Liver (tissue), 9 donors: ENCODE data around the gene KCNN3. TPM values are rescaled to one million over a fixed set of nuclear protein-coding genes. Genes with fewer than 3 reads are reported as not detected.

Experiments
- DNase-seq: peaks from one replicate; pipeline ENCODE4 v3.0.0-alpha.2; 2017; ENCODE audit warnings: low spot score
- H3K27ac ChIP-seq, 2 donors: one replicate each; pipeline ENCODE4 v1.7.0; 2013; ENCODE audit warnings: inconsistent platforms in 2 of 2, low read length in 2 of 2, control low read depth in 1 of 2, low read depth in 1 of 2, mild to moderate bottlenecking in 1 of 2
- H3K27me3 ChIP-seq, 4 donors: one replicate each; pipeline versions ENCODE4 v1.6.1 to v1.7.0; 2013; ENCODE audit warnings: low read length in 3 of 4, inconsistent platforms in 1 of 4, mild to moderate bottlenecking in 1 of 4, moderate library complexity in 1 of 4; ENCODE audit not compliant: control insufficient read depth in 4 of 4, insufficient read depth in 4 of 4
- H3K36me3 ChIP-seq, 4 donors: one replicate each; pipeline versions ENCODE4 v1.6.1 to v1.7.0; 2013; ENCODE audit warnings: low read length in 3 of 4, mild to moderate bottlenecking in 3 of 4, low read depth in 1 of 4, moderate library complexity in 1 of 4; ENCODE audit not compliant: control insufficient read depth in 4 of 4, insufficient read depth in 3 of 4
- H3K4me1 ChIP-seq, 4 donors: one replicate each; pipeline versions ENCODE4 v1.6.1 to v1.7.0; 2013; ENCODE audit warnings: low read length in 3 of 4, mild to moderate bottlenecking in 3 of 4, moderate library complexity in 1 of 4; ENCODE audit not compliant: control insufficient read depth in 4 of 4, insufficient read depth in 4 of 4
- H3K4me3 ChIP-seq, 3 donors: one replicate each; pipeline versions ENCODE4 v1.6.1 to v1.7.0; 2013; ENCODE audit warnings: low read length in 3 of 3, control low read depth in 1 of 3, low read depth in 1 of 3, mild to moderate bottlenecking in 1 of 3
- H3K9ac ChIP-seq, 2 donors: one replicate each; pipeline ENCODE4 v1.7.0; 2013; ENCODE audit warnings: low read length in 2 of 2, mild to moderate bottlenecking in 2 of 2, moderate library complexity in 2 of 2, control low read depth in 1 of 2, low read depth in 1 of 2
- H3K9me3 ChIP-seq, 4 donors: one replicate each; pipeline versions ENCODE4 v1.6.1 to v1.7.0; 2013; ENCODE audit warnings: low read length in 3 of 4; ENCODE audit not compliant: control insufficient read depth in 4 of 4
- ATF3 ChIP-seq: IDR thresholded peaks from 2 replicates; pipeline ENCODE4 v1.6.1; 2016; ENCODE audit warnings: antibody characterized with exemption
- EGR1 ChIP-seq, 2 donors: IDR thresholded peaks; 2 replicates each; pipeline ENCODE4 v1.6.1; 2016 to 2018; ENCODE audit warnings: antibody characterized with exemption in 2 of 2, low read depth in 2 of 2
- FOXA1 ChIP-seq: IDR thresholded peaks from 2 replicates; pipeline ENCODE4 v1.6.1; 2016; ENCODE audit warnings: antibody characterized with exemption
- FOXA2 ChIP-seq: IDR thresholded peaks from 2 replicates; pipeline ENCODE4 v1.6.1; 2016; ENCODE audit warnings: antibody characterized with exemption
- GABPA ChIP-seq, 2 donors: IDR thresholded peaks in 1 of 2; conservative IDR thresholded peaks in 1 of 2; 2 replicates each; pipeline ENCODE4 v1.6.1; 2016; ENCODE audit warnings: antibody characterized with exemption in 2 of 2, mild to moderate bottlenecking in 1 of 2, moderate library complexity in 1 of 2
- HNF4A ChIP-seq, 2 donors: conservative IDR thresholded peaks; 2 replicates each; pipeline ENCODE4 v1.6.1; 2016; ENCODE audit warnings: antibody characterized with exemption in 2 of 2, mild to moderate bottlenecking in 2 of 2
- HNF4G ChIP-seq: IDR thresholded peaks from 2 replicates; pipeline ENCODE4 v1.6.1; 2016; ENCODE audit warnings: antibody characterized with exemption
- JUND ChIP-seq, 2 donors: IDR thresholded peaks; 2 replicates each; pipeline ENCODE4 v1.6.1; 2016; ENCODE audit warnings: antibody characterized with exemption in 2 of 2
- MAX ChIP-seq: IDR thresholded peaks from 2 replicates; pipeline ENCODE4 v1.6.1; 2016; ENCODE audit warnings: antibody characterized with exemption
- NR2F2 ChIP-seq: IDR thresholded peaks from 2 replicates; pipeline ENCODE4 v1.6.1; 2016; ENCODE audit warnings: antibody characterized with exemption
- RAD21 ChIP-seq, 2 donors: IDR thresholded peaks; 2 replicates each; pipeline ENCODE4 v1.6.1; 2016; ENCODE audit warnings: antibody characterized with exemption in 2 of 2, mild to moderate bottlenecking in 2 of 2
- RXRA ChIP-seq, 2 donors: IDR thresholded peaks; 2 replicates each; pipeline ENCODE4 v1.6.1; 2017 to 2018; ENCODE audit warnings: antibody characterized with exemption in 2 of 2, mild to moderate bottlenecking in 1 of 2
- SP1 ChIP-seq: IDR thresholded peaks from 2 replicates; pipeline ENCODE4 v1.6.1; 2018; ENCODE audit warnings: antibody characterized with exemption, mild to moderate bottlenecking
- TAF1 ChIP-seq: conservative IDR thresholded peaks from 2 replicates; pipeline ENCODE4 v1.6.1; 2016; ENCODE audit warnings: antibody characterized with exemption, mild to moderate bottlenecking
- YY1 ChIP-seq: IDR thresholded peaks from 2 replicates; pipeline ENCODE4 v1.6.1; 2016; ENCODE audit warnings: antibody characterized with exemption, mild to moderate bottlenecking
- ZBTB33 ChIP-seq: IDR thresholded peaks from 2 replicates; pipeline ENCODE4 v1.6.1; 2016; ENCODE audit warnings: antibody characterized with exemption
- WGBS: extraction: QIAGEN DNeasy Blood & Tissue Kit; methylation state at CpG from one replicate; pipeline ENCODE4 v1.1.7; 2013; 5-methylcytosine and 5-hydroxymethylcytosine counted together
- polyA plus RNA-seq, 2 donors: library from polyadenylated mRNA; stranded (reverse) in 1 of 2; unstranded in 1 of 2; fragments of 200-250 nt in 1 of 2; fragments of >200 nt in 1 of 2; fragmentation: Nextera tagmentation in 1 of 2; extraction: Ambion mirVana in 1 of 2; gene quantifications; one replicate each; pipeline versions ENCODE4 v1.2.1 to v1.2.3, GENCODE V29; 2013 to 2015
- total RNA-seq, 2 donors: library from RNA; depleted of rRNA; stranded (reverse); fragments of >200 nt; gene quantifications; one replicate each; pipeline ENCODE4 v1.2.3, GENCODE V29; 2014
- TF ChIP-seq, protein P1 (sequence below): fragments of 150-350 bp; IDR thresholded peaks from 2 replicates; pipeline ENCODE4 v1.5.1; 2017; ENCODE audit warnings: improper control_type of control experiment, low read depth, low read length; ENCODE audit not compliant: missing input control
- TF ChIP-seq, protein P2 (sequence below): IDR thresholded peaks from 2 replicates; pipeline ENCODE4 v1.6.1; 2016; ENCODE audit warnings: antibody characterized with exemption, mild to moderate bottlenecking
- donor health status: healthy.
- donor health status: healthy.
- donor health status: healthy.
- donor health status: healthy.
- donor health status: healthy.

KCNN3 gene
- total and polyA plus RNA-seq, 4 donors: 0.09 to 0.68 (median 0.15) TPM

- no peak overlapping the region for H3K27ac ChIP-seq
- H3K36me3 ChIP-seq: no peaks in the 10 kb centered on the region
- H3K4me1 ChIP-seq: no peaks in the 10 kb centered on the region
- H3K9ac ChIP-seq: no peak overlapping the region
- no peak for TF ChIP-seq MAX
- peak; percentile 71 for TF ChIP-seq ATF3
- TF ChIP-seq, protein P1, sequence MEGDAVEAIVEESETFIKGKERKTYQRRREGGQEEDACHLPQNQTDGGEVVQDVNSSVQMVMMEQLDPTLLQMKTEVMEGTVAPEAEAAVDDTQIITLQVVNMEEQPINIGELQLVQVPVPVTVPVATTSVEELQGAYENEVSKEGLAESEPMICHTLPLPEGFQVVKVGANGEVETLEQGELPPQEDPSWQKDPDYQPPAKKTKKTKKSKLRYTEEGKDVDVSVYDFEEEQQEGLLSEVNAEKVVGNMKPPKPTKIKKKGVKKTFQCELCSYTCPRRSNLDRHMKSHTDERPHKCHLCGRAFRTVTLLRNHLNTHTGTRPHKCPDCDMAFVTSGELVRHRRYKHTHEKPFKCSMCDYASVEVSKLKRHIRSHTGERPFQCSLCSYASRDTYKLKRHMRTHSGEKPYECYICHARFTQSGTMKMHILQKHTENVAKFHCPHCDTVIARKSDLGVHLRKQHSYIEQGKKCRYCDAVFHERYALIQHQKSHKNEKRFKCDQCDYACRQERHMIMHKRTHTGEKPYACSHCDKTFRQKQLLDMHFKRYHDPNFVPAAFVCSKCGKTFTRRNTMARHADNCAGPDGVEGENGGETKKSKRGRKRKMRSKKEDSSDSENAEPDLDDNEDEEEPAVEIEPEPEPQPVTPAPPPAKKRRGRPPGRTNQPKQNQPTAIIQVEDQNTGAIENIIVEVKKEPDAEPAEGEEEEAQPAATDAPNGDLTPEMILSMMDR: no peak
- no peak for TF ChIP-seq GABPA (IDR thresholded peaks at IDR 0.05 in 1 of 2, conservative IDR thresholded peaks at IDR 0.05 in 1 of 2)
- no peak for TF ChIP-seq FOXA2
- peak; percentile 92 to 94 for TF ChIP-seq JUND (IDR thresholded peaks at IDR 0.05)
- no peak for TF ChIP-seq YY1
- no peak for TF ChIP-seq SP1
- 60% methylated on average over 5 of the region's 5 CpGs for WGBS
- DNase-seq: no peak
- no peaks in the 10 kb centered on the region for H3K9me3 ChIP-seq
- H3K4me3 ChIP-seq: no peak overlapping the region
- peaks cover 0 to 4% (median 0%) of the 10 kb centered on the region in 4 donors for H3K27me3 ChIP-seq
Measured at GRCh38 chr1:154751690-154752089, 118.4 kb downstream of the KCNN3 start.

DNA sequence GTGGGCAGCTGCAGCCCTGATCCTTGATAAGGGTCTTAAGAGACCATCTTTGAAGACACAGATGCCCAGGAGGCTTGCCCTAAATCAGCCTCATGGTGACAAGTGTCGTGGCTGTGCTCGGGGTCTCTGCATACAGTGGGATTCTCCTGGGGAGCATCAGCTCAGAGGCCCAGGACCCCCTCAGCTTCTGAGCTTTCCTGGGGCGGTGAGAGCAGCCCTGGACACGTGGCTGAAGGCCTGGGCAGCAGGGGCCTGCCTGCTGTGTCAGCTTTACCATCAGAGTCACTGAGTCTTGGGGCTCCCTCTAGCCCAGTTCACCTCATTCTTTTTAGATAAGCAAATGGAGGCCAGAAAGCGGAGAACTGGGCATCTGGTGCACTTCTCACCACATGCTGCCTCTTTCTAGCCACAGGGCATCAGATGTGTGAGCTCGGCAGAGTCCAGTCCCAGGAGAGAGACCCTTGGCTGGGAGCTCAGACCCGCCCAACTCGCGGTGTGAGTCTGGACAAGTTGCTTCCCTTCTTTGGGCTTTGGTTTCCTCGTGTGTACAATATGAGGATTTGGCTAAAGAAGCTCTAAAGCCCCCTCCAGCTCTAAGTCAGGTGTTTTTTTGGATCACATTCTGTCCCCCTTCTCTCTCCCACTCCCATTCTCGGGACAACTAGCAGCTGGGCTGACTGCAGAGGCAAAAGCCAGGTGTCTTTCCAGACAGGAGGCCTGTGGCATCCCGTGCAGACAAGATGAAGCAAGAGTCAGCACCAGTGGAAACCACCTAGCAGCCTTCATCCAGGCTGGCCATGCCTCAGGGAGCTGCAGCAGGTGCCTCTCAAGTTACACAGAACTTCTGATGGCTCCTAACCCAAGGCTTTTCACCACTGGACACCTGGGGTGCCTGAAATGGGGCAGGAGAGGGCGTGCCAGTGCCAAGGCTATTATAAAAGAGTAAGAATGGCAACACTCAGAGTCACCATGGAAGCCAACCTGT lies 119.1 kb downstream of the KCNN3 start:
- Histone ChIP-seq H3K4me1 (no peaks in the 10 kb centered on the region), H3K4me3 (no peak overlapping the region), H3K9me3 (no peaks in the 10 kb centered on the region), H3K36me3 (no peaks in the 10 kb centered on the region), H3K27me3 (peaks cover 0 to 4% (median 0%) of the 10 kb centered on the region in 4 donors), H3K27ac (no peak overlapping the region), H3K9ac (no peak overlapping the region)
- TF ChIP-seq EGR1 (IDR thresholded peaks at IDR 0.05; ENCODE audit: low read depth in 2 of 2): no peak
- no peak for TF ChIP-seq RXRA (IDR thresholded peaks at IDR 0.05)
- no peak for TF ChIP-seq SP1
- no peak for TF ChIP-seq FOXA2
- TF ChIP-seq JUND (IDR thresholded peaks at IDR 0.05): no peak
- TF ChIP-seq, protein P2, sequence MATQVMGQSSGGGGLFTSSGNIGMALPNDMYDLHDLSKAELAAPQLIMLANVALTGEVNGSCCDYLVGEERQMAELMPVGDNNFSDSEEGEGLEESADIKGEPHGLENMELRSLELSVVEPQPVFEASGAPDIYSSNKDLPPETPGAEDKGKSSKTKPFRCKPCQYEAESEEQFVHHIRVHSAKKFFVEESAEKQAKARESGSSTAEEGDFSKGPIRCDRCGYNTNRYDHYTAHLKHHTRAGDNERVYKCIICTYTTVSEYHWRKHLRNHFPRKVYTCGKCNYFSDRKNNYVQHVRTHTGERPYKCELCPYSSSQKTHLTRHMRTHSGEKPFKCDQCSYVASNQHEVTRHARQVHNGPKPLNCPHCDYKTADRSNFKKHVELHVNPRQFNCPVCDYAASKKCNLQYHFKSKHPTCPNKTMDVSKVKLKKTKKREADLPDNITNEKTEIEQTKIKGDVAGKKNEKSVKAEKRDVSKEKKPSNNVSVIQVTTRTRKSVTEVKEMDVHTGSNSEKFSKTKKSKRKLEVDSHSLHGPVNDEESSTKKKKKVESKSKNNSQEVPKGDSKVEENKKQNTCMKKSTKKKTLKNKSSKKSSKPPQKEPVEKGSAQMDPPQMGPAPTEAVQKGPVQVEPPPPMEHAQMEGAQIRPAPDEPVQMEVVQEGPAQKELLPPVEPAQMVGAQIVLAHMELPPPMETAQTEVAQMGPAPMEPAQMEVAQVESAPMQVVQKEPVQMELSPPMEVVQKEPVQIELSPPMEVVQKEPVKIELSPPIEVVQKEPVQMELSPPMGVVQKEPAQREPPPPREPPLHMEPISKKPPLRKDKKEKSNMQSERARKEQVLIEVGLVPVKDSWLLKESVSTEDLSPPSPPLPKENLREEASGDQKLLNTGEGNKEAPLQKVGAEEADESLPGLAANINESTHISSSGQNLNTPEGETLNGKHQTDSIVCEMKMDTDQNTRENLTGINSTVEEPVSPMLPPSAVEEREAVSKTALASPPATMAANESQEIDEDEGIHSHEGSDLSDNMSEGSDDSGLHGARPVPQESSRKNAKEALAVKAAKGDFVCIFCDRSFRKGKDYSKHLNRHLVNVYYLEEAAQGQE: no peak
- no peak for TF ChIP-seq NR2F2
- no peak for TF ChIP-seq RAD21 (IDR thresholded peaks at IDR 0.05)
- no peak for TF ChIP-seq YY1
- TF ChIP-seq, protein P1: no peak
- no peak for TF ChIP-seq GABPA (IDR thresholded peaks at IDR 0.05 in 1 of 2, conservative IDR thresholded peaks at IDR 0.05 in 1 of 2)
- no peak for TF ChIP-seq TAF1
- TF ChIP-seq ZBTB33: no peak
- no peak for TF ChIP-seq MAX
- no peak for TF ChIP-seq ATF3
- no peak for TF ChIP-seq HNF4A (conservative IDR thresholded peaks at IDR 0.05)
- TF ChIP-seq FOXA1: no peak
- TF ChIP-seq HNF4G: no peak
- DNase-seq: no peak
- 84% methylated on average over 13 of the region's 13 CpGs for WGBS
